GM12864 (cell line): ENCODE results near the gene SEZ6L.

Experiments
- DNase-seq: peaks from one replicate; pipeline ENCODE4 v3.0.0-alpha.2; 2011; ENCODE audit warnings: low read depth
- H3K4me3 ChIP-seq: 2 replicates; pipeline ENCODE4 v1.5.1; 2011; ENCODE audit warnings: mild to moderate bottlenecking, low read depth, low read length, control low read depth
- CTCF ChIP-seq: IDR thresholded peaks from 2 replicates; pipeline ENCODE4 v1.5.1; 2011; ENCODE audit warnings: low read depth, mild to moderate bottlenecking, moderate library complexity, low read length, control low read depth, inconsistent platforms; ENCODE audit errors: missing control alignments

SEZ6L gene

DNA sequence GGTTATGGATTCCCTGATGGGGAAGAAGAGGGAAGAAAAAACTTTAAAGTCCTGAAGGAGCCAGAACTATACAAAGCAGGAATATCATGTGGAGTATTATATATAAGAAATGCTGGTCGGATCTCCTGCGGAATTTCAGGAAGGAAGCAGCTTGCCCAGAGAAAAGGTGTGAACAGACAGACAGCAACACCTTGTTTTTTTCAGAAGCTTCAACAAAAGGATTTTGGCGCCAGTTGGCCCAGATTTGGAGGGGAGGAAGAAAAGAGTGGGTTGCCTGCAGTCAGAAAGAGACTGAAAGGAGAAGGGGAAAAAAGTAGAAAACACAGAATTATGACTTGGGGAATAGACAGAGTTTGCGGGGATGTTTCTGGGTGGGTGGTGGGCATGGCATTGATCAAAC, 45.2 kb downstream of the SEZ6L start:
- no peak for TF ChIP-seq CTCF
- no peak overlapping the region for H3K4me3 ChIP-seq

GRCh38 chr22:26215736-26216135, 46.5 kb downstream of the SEZ6L start:
- TF ChIP-seq CTCF, result no peak
- no peak for DNase-seq
- no peak overlapping the region for H3K4me3 ChIP-seq

More for the DNA sequence above, 45.2 kb downstream of the SEZ6L start:
- no peak for DNase-seq

DNA sequence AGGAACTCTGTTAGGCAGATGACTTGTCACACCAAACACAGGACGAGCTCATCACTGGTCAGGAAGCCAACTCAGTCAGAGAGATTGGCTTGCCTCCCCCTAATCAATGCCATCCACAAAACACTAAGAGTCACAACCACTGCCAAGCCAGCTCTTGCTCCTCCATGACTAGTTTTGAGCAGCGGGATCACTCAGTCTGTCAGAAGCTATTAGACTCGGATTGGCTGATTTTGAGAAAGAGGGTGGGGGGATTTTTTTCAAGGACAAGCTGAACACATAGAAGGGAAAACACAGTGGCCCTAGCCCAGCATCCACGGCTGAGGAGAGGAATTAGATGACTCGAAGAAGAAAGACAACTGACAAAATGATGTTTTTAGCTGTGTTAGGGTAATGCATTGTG, 55.9 kb downstream of the SEZ6L start:
- TF ChIP-seq CTCF, result no peak
- H3K4me3 ChIP-seq, result no peak overlapping the region
- no peak for DNase-seq

DNA sequence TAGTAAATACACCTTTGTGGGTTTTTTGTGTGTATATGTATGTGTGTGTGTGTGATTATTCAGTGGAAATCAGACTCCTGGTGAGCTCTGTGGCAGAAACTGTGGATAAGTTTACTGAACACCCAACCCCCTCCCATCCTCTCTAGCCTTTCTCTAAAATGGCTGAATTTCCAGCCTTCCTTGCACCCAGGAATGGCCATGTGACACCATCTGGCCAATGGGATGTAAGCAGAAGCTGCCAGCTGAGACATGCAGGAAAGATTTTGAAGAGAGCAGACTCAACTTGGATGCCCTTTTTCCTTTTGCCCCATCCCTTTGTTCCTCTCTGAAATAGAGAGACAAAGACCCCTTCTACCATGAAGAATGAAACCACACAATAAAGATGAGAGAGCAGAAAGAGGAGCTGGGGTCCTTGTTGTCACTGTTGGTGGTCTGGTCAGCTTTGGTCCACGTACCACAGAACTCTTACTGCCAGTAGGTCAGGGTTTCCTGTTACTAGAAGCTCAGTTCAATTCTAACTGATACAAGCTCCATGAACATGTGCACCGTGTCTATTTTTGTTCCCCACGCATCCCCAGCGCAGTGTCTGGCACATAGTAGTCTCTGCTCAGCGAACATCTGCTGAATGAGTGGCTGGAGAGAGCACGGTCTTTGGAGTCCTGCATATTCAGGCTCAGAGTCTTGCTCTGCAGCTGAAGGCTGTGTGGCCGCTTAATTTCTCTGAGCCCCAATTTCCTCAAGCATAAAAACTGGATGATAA, 57.5 kb downstream of the SEZ6L start:
- no peak for TF ChIP-seq CTCF
- no peak overlapping the region for H3K4me3 ChIP-seq
- no peak for DNase-seq

DNA sequence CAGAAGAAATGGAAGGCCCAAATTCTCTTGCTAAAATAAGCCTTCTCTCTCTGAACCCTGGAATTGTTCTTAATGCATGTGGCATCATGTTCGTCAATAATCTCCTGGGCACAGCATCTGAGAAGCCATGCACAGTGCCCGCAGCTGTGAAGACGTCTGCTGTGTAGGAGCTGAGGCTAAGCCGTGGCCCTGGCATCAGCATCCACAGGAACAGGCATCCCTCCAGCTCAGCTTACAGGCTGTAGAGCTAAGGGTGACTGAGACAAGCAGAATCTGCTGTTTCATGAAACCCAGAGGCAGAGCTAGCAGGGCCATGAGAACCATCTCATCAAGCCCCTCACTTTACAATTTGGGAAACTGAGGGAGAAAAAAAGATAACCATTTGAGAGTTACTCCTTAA, 60.6 kb downstream of the SEZ6L start:
- no peak for TF ChIP-seq CTCF

GRCh38 chr22:26234296-26234695, 65.0 kb downstream of the SEZ6L start:
- DNase-seq, result no peak
- H3K4me3 ChIP-seq, result no peak overlapping the region
- TF ChIP-seq CTCF, result no peak

More for the DNA sequence above, 60.6 kb downstream of the SEZ6L start:
- no peak for DNase-seq
- H3K4me3 ChIP-seq, result no peak overlapping the region
